CD4-positive, CD25-positive, alpha-beta regulatory T cell (primary cell): ENCODE results near the gene PLCL1. TPM values are rescaled to one million over a fixed set of nuclear protein-coding genes. Genes with fewer than 3 reads are reported as not detected.

ENCODE experiments used
- ATAC-seq, 2 donors: fragments of 150-1000 bp; cut with Tn5 transposase; one replicate each; pipeline ENCODE4 v1.10.0; 2021; ENCODE audit warnings: low read depth in 2 of 2, moderate number of reproducible peaks in 2 of 2, moderate library complexity in 1 of 2
- DNase-seq, 3 donors: peaks; one replicate each; pipeline versions ENCODE4 v3.0.0 to v3.0.0-alpha.2; 2012 to 2022; ENCODE audit warnings: mixed read lengths in 1 of 3
- H3K27ac ChIP-seq: one replicate; pipeline ENCODE4 v1.7.0; 2013; ENCODE audit warnings: mild to moderate bottlenecking, low read length; ENCODE audit not compliant: insufficient read depth, poor library complexity, severe bottlenecking
- H3K27me3 ChIP-seq: one replicate; pipeline ENCODE4 v1.7.0; 2013; ENCODE audit warnings: low read length; ENCODE audit not compliant: control insufficient read depth, insufficient read depth
- H3K36me3 ChIP-seq: one replicate; pipeline ENCODE4 v1.7.0; 2013; ENCODE audit warnings: mild to moderate bottlenecking, low read length, moderate library complexity; ENCODE audit not compliant: control insufficient read depth, insufficient read depth
- H3K4me1 ChIP-seq: 2 replicates; pipeline ENCODE4 v1.7.0; 2013; ENCODE audit warnings: mild to moderate bottlenecking, low read length; ENCODE audit not compliant: insufficient read depth, control insufficient read depth, poor library complexity, severe bottlenecking
- H3K4me3 ChIP-seq: one replicate; pipeline ENCODE4 v1.7.0; 2013; ENCODE audit warnings: low read depth, mild to moderate bottlenecking, low read length, moderate library complexity
- H3K9me3 ChIP-seq, 2 experiments: 1 replicate in 1 of 2; 2 replicates in 1 of 2; pipeline ENCODE4 v1.7.0; 2013; ENCODE audit warnings: low read length in 2 of 2, mild to moderate bottlenecking in 1 of 2, moderate library complexity in 1 of 2; ENCODE audit not compliant: control insufficient read depth in 2 of 2
- H3K27ac Mint-ChIP-seq, 3 donors: one replicate each; pipeline ENCODE4 v1.8.0; 2020 to 2022; ENCODE audit warnings: mild to moderate bottlenecking in 3 of 3, mixed read lengths in 3 of 3, moderate library complexity in 2 of 3
- H3K27me3 Mint-ChIP-seq: one replicate; pipeline ENCODE4 v1.8.0; 2022; ENCODE audit warnings: mild to moderate bottlenecking, mixed read lengths
- H3K36me3 Mint-ChIP-seq: one replicate; pipeline ENCODE4 v1.8.0; 2020; ENCODE audit warnings: mixed read lengths
- H3K4me1 Mint-ChIP-seq, 4 donors: one replicate each; pipeline ENCODE4 v1.8.0; 2020 to 2022; ENCODE audit warnings: mixed read lengths in 4 of 4, mild to moderate bottlenecking in 1 of 4
- H3K4me3 Mint-ChIP-seq, 4 donors: one replicate each; pipeline ENCODE4 v1.8.0; 2020 to 2022; ENCODE audit warnings: mild to moderate bottlenecking in 4 of 4, mixed read lengths in 4 of 4, moderate library complexity in 3 of 4
- H3K9me3 Mint-ChIP-seq, 7 donors: one replicate each; pipeline ENCODE4 v1.8.0; 2020 to 2022; ENCODE audit warnings: mixed read lengths in 7 of 7, mild to moderate bottlenecking in 3 of 7, moderate library complexity in 2 of 7
- polyA plus RNA-seq, 4 donors: library from polyadenylated mRNA; unstranded; fragments of 300-500 nt; fragmentation: Illumina TruSeq; gene quantifications; one replicate each; pipeline ENCODE4 v1.2.3, GENCODE V29; 2021
- total RNA-seq: library from RNA; stranded (reverse); gene quantifications from one replicate; pipeline ENCODE4 v1.2.3, GENCODE V29; 2022

The PLCL1 gene
- total and polyA plus RNA-seq, 5 donors from 2014 or later: 17.3 to 37.8 (median 19.2) TPM

DNA sequence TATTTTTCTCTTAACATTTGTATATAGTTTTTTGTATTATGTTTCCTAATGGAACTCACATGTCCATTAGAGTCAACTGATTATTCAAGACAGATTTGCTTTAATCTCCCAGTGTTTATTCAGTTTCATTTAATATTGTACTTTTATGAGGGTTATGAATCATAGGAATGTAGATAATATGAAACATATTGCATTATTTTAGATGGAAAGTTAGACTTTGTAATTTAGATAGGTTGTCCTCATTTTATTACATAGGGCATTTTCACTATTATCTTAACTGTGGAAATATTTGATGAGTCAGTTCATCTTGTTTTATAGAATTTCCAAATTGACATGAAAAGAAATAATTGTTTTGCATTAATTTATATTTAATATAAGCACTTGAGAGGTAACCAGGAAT, 240.8 kb downstream of the PLCL1 start:
- no peak overlapping the region for H3K27ac ChIP-seq
- peaks cover 5% of the 10 kb centered on the region for H3K36me3 Mint-ChIP-seq
- H3K27me3 ChIP-seq: no peaks in the 10 kb centered on the region
- no peaks in the 10 kb centered on the region for H3K9me3 ChIP-seq
- peaks cover 36 to 54% (median 39%) of the 10 kb centered on the region in 4 donors for H3K4me1 Mint-ChIP-seq
- ATAC-seq (no peak), DNase-seq (no peak)
- peak overlapping the region; percentile 33 for H3K4me3 ChIP-seq
- peaks cover 52% of the 10 kb centered on the region for H3K4me1 ChIP-seq
- no peak overlapping the region for H3K27ac Mint-ChIP-seq
- no peaks in the 10 kb centered on the region for H3K9me3 Mint-ChIP-seq
- no peaks in the 10 kb centered on the region for H3K27me3 Mint-ChIP-seq
- no peaks in the 10 kb centered on the region for H3K36me3 ChIP-seq
- H3K4me3 Mint-ChIP-seq: no peak overlapping the region

DNA sequence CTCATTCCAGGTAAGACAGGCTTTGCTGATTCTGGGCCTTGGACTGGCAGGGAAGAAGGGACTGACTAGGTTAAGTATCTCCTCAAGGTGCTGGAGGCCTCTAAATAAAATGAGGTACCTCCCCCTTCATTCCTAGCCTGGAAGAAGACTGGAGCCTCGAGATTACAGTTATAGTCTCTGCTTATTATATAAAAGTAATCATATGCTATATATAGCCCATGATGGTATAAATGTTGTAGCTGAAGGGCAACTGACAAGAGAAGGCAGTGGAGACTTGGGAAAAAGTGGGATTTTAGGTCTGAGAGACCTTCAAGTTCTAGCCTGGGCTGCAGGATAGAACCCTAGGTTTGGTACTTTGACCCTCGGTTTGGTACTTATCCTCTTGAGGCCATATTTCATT, 248.3 kb downstream of the PLCL1 start:
- Mint-ChIP-seq H3K4me1 (peaks cover 37 to 73% (median 49%) of the 10 kb centered on the region in 4 donors), H3K9me3 (no peaks in the 10 kb centered on the region), H3K4me3 (no peak overlapping the region), H3K27me3 (no peaks in the 10 kb centered on the region), H3K36me3 (peaks cover 3% of the 10 kb centered on the region), H3K27ac (no peak overlapping the region)
- no peak for ATAC-seq
- no peak overlapping the region for H3K27ac ChIP-seq
- no peak overlapping the region for H3K4me3 ChIP-seq
- H3K36me3 ChIP-seq: no peaks in the 10 kb centered on the region
- peaks cover 5% of the 10 kb centered on the region for H3K4me1 ChIP-seq
- DNase-seq: no peak
- H3K27me3 ChIP-seq: no peaks in the 10 kb centered on the region
- H3K9me3 ChIP-seq: no peaks in the 10 kb centered on the region

DNA sequence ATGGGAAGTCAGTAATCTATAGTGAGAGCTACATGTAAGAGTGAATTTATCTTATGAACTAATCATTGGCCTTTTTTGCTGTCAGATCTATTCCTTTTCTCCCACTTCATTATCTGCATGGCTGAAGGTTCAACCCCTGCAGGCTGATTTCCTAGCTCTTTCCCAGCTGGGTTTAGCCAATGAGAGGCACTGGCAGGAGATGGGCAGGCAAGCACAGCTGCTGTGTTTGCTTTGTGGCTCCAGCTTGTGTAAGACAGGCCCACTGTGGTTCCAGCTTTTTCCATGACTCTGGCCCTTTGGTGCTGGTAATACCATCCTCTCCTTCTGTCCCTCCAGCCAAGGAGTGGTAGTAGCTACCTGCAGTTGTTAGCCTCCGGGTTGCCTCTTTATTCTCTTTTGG, 248.8 kb downstream of the PLCL1 start:
- Histone ChIP-seq H3K4me3 (no peak overlapping the region), H3K9me3 (no peaks in the 10 kb centered on the region), H3K36me3 (no peaks in the 10 kb centered on the region), H3K4me1 (peaks cover 5% of the 10 kb centered on the region), H3K27ac (no peak overlapping the region), H3K27me3 (no peaks in the 10 kb centered on the region)
- H3K27me3 Mint-ChIP-seq: no peaks in the 10 kb centered on the region
- H3K4me3 Mint-ChIP-seq: no peak overlapping the region
- peaks cover 34 to 73% (median 47%) of the 10 kb centered on the region in 4 donors for H3K4me1 Mint-ChIP-seq
- peaks cover 3% of the 10 kb centered on the region for H3K36me3 Mint-ChIP-seq
- H3K9me3 Mint-ChIP-seq: no peaks in the 10 kb centered on the region
- H3K27ac Mint-ChIP-seq: peak overlapping the region in 1 of 3 donors; percentile 61
- ATAC-seq (no peak), DNase-seq (no peak)

- Histone ChIP-seq H3K27ac (no peak overlapping the region), H3K4me3 (peak overlapping the region; percentile 3), H3K27me3 (no peaks in the 10 kb centered on the region), H3K36me3 (no peaks in the 10 kb centered on the region), H3K9me3 (no peaks in the 10 kb centered on the region), H3K4me1 (peaks cover 5% of the 10 kb centered on the region)
- Mint-ChIP-seq H3K4me1 (peaks cover 28 to 67% (median 44%) of the 10 kb centered on the region in 4 donors), H3K27me3 (no peaks in the 10 kb centered on the region), H3K4me3 (no peak overlapping the region), H3K36me3 (peaks cover 3% of the 10 kb centered on the region), H3K9me3 (no peaks in the 10 kb centered on the region), H3K27ac (peak overlapping the region in 1 of 3 donors; percentile 80)
- ATAC-seq (no peak), DNase-seq (no peak)
Observed at GRCh38 chr2:198053776-198054175, 249.4 kb downstream of the PLCL1 start.

DNA sequence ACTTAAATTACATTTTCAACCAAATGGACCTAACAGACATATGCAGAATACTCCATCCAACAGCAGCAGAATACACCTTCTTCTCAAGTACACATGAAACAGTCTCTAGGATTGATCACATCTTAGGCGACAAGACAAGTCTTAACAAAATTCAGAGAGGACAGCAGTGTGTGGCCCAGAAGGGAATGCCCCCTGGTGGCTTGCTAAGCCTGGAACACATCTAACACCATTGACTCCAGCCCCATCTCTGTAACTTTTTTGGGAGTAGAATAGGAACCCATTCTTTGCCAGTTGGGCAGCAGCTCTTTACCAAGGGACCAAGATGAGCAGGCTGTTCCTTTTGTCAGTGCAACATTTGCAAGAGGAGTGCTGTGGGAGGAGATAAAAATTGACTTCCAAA, 249.9 kb downstream of the PLCL1 start:
- no peaks in the 10 kb centered on the region for H3K9me3 ChIP-seq
- peak; percentile 79 to 84 for ATAC-seq

DNA sequence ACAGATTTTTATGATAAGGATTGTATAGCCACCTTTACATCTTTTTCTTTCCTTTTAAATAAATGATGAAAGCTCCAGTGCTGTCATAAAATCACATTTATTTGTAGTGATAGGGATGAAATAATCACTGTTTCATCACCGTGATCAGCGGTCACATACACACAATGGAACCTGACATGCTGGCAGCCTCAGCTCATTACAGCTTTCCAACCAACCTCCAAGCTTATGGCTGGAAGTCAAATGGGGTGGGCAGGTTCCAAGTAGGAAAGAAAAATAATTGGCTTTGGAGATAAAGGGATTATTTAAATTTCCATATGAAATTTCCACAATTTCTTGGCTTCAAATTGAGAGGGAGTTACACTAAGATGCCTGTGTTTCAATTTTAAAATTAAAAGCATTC, 251.3 kb downstream of the PLCL1 start:
- Histone ChIP-seq H3K4me3 (no peak overlapping the region), H3K4me1 (peaks cover 5% of the 10 kb centered on the region), H3K27me3 (no peaks in the 10 kb centered on the region), H3K9me3 (no peaks in the 10 kb centered on the region), H3K27ac (no peak overlapping the region), H3K36me3 (no peaks in the 10 kb centered on the region)
- H3K27ac Mint-ChIP-seq: no peak overlapping the region
- ATAC-seq (no peak), DNase-seq (no peak)
- peaks cover 18 to 63% (median 46%) of the 10 kb centered on the region in 4 donors for H3K4me1 Mint-ChIP-seq
- no peaks in the 10 kb centered on the region for H3K9me3 Mint-ChIP-seq
- H3K36me3 Mint-ChIP-seq: peaks cover 6% of the 10 kb centered on the region
- H3K27me3 Mint-ChIP-seq: no peaks in the 10 kb centered on the region
- no peak overlapping the region for H3K4me3 Mint-ChIP-seq

More for the DNA sequence above, 249.9 kb downstream of the PLCL1 start:
- Mint-ChIP-seq H3K9me3 (no peaks in the 10 kb centered on the region), H3K4me3 (peak overlapping the region in 1 of 4 donors; percentile 7), H3K36me3 (peaks cover 4% of the 10 kb centered on the region), H3K27ac (peak overlapping the region; percentile 2 to 49 (median 3)), H3K27me3 (no peaks in the 10 kb centered on the region), H3K4me1 (peaks cover 23 to 65% (median 45%) of the 10 kb centered on the region in 4 donors)
- DNase-seq: peak; percentile 25 to 71 (median 56)
- Histone ChIP-seq H3K4me3 (no peak overlapping the region), H3K36me3 (no peaks in the 10 kb centered on the region), H3K4me1 (peaks cover 5% of the 10 kb centered on the region), H3K27me3 (no peaks in the 10 kb centered on the region), H3K27ac (no peak overlapping the region)

- peak overlapping the region in 1 of 4 donors; percentile 19 for H3K4me3 Mint-ChIP-seq
- H3K4me1 Mint-ChIP-seq: peaks cover 14 to 66% (median 45%) of the 10 kb centered on the region in 4 donors
- H3K9me3 Mint-ChIP-seq: no peaks in the 10 kb centered on the region
- peaks cover 5% of the 10 kb centered on the region for H3K4me1 ChIP-seq
- H3K27me3 ChIP-seq: no peaks in the 10 kb centered on the region
- no peaks in the 10 kb centered on the region for H3K9me3 ChIP-seq
- no peaks in the 10 kb centered on the region for H3K36me3 ChIP-seq
- peaks cover 4% of the 10 kb centered on the region for H3K36me3 Mint-ChIP-seq
- no peak for ATAC-seq
- no peak overlapping the region for H3K27ac ChIP-seq
- H3K27ac Mint-ChIP-seq: peak overlapping the region in 1 of 3 donors; percentile 14
- H3K27me3 Mint-ChIP-seq: no peaks in the 10 kb centered on the region
- no peak for DNase-seq
- no peak overlapping the region for H3K4me3 ChIP-seq
Observed at GRCh38 chr2:198056836-198057235, 252.4 kb downstream of the PLCL1 start.

- H3K27me3 ChIP-seq: no peaks in the 10 kb centered on the region
- peaks cover 0 to 2% (median 0%) of the 10 kb centered on the region in 7 donors for H3K9me3 Mint-ChIP-seq
- no peaks in the 10 kb centered on the region for H3K27me3 Mint-ChIP-seq
- H3K36me3 Mint-ChIP-seq: peaks cover 4% of the 10 kb centered on the region
- no peaks in the 10 kb centered on the region for H3K9me3 ChIP-seq
- H3K4me3 Mint-ChIP-seq: no peak overlapping the region
- H3K27ac ChIP-seq: no peak overlapping the region
- H3K4me1 ChIP-seq: no peaks in the 10 kb centered on the region
- no peaks in the 10 kb centered on the region for H3K36me3 ChIP-seq
- H3K27ac Mint-ChIP-seq: no peak overlapping the region
- peaks cover under 1 to 62% (median 44%) of the 10 kb centered on the region in 4 donors for H3K4me1 Mint-ChIP-seq
- DNase-seq (no peak), ATAC-seq (no peak)
- no peak overlapping the region for H3K4me3 ChIP-seq
Observed at GRCh38 chr2:198059800-198060199, 255.4 kb downstream of the PLCL1 start.
